Stimulated activated CD8-positive, alpha-beta memory T cell treated with anti-CD3 and anti-CD28 coated beads, Interleukin-7, amount 100 ng/mL, for 4 hours (primary cell): ENCODE measurements around the gene CFAP43.
"Not testable (repeated sequence)": the region's sequence is repeated elsewhere in the genome, so short reads cannot be mapped to it uniquely, and the experiment has no call there.

Experiments used
- DNase-seq, 2 donors: peaks; one replicate each; pipeline ENCODE4 v3.0.0-alpha.2; 2020; ENCODE audit warnings: low read depth in 2 of 2

Gene CFAP43

GRCh38 chr10:104258209-104258608 lies 26.0 kb upstream of the CFAP43 start:
- DNase-seq, result no peak

- no peak for DNase-seq
These were observed 25.1 kb upstream of the CFAP43 start for GRCh38 chr10:104257235-104257634.

- no peak for DNase-seq
These were observed 24.3 kb upstream of the CFAP43 start for GRCh38 chr10:104256335-104256961.

- DNase-seq, result no peak
These were observed 23.3 kb upstream of the CFAP43 start for GRCh38 chr10:104255311-104255981.

GRCh38 chr10:104254493-104255310 lies 22.5 kb upstream of the CFAP43 start, which contains the start of gene GSTO1:
TSS of gene GSTO1 (plus strand) at chr10:104254892. CDS start at chr10:104254929, 37 bp downstream.
- peak in 1 of 2 donors; percentile 53 for DNase-seq

- DNase-seq, result no peak
These were observed 21.6 kb upstream of the CFAP43 start for GRCh38 chr10:104253606-104254410.

GRCh38 chr10:104253106-104253505 lies 20.9 kb upstream of the CFAP43 start:
- DNase-seq, result no peak

GRCh38 chr10:104252368-104252767 lies 20.2 kb upstream of the CFAP43 start:
- DNase-seq, result no peak

GRCh38 chr10:104251443-104251842 lies 19.3 kb upstream of the CFAP43 start:
- DNase-seq, result no peak

GRCh38 chr10:104250371-104250770 lies 18.2 kb upstream of the CFAP43 start:
- DNase-seq, result no peak

GRCh38 chr10:104248931-104249330 lies 16.8 kb upstream of the CFAP43 start:
- not testable (repeated sequence) for DNase-seq

- DNase-seq, result no peak
These were observed 15.5 kb upstream of the CFAP43 start for GRCh38 chr10:104247513-104248146.

- DNase-seq, result no peak
These were observed 14.8 kb upstream of the CFAP43 start for GRCh38 chr10:104246976-104247375.

GRCh38 chr10:104245066-104245632 lies 13.0 kb upstream of the CFAP43 start:
- no peak for DNase-seq

GRCh38 chr10:104243512-104243911 lies 11.3 kb upstream of the CFAP43 start:
- no peak for DNase-seq

- DNase-seq, result not testable (repeated sequence)
These were observed 10.8 kb upstream of the CFAP43 start for GRCh38 chr10:104243009-104243408.

GRCh38 chr10:104242545-104242944 lies 10.4 kb upstream of the CFAP43 start:
- no peak for DNase-seq

- DNase-seq, result no peak
These were observed 7.9 kb upstream of the CFAP43 start for GRCh38 chr10:104240078-104240477.

- DNase-seq, result no peak
These were observed 3.6 kb upstream of the CFAP43 start for GRCh38 chr10:104235801-104236200.

- DNase-seq, result no peak
These were observed 2.8 kb upstream of the CFAP43 start for GRCh38 chr10:104234934-104235333.

GRCh38 chr10:104233817-104234216 lies 1.7 kb upstream of the CFAP43 start:
- no peak for DNase-seq
